AG20443 (cell line): ENCODE measurements around the gene RAB9B.
"Not testable (repeated sequence)": the region's sequence is repeated elsewhere in the genome, so short reads cannot be mapped to it uniquely, and the experiment has no call there.

Experiments
- DNase-seq: peaks from one replicate; pipeline ENCODE4 v3.0.0; 2012; ENCODE audit warnings: low spot score, mixed read lengths

Gene RAB9B

GRCh38 chrX:103831803-103832544 lies at the start of gene RAB9B:
TSS of gene RAB9B (minus strand) at chrX:103832257. CDS start at chrX:103825784, 6,473 bp downstream.
- peak; percentile 84 for DNase-seq

- peak; percentile 29 for DNase-seq
These were observed 47.3 kb upstream of the RAB9B start for GRCh38 chrX:103879339-103879738.

GRCh38 chrX:103878466-103879122 lies 46.5 kb upstream of the RAB9B start:
- peak; percentile 56 for DNase-seq

GRCh38 chrX:103877571-103877970 lies 45.5 kb upstream of the RAB9B start:
- DNase-seq = no peak

- DNase-seq = no peak
These were observed 33.0 kb upstream of the RAB9B start for GRCh38 chrX:103864886-103865534.

- DNase-seq = no peak
These were observed 32.1 kb upstream of the RAB9B start for GRCh38 chrX:103864149-103864548.

- no peak for DNase-seq
These were observed 29.1 kb upstream of the RAB9B start for GRCh38 chrX:103861200-103861599.

GRCh38 chrX:103849558-103849957 lies 17.5 kb upstream of the RAB9B start:
- no peak for DNase-seq

- peak; percentile 15 for DNase-seq
These were observed 15.3 kb upstream of the RAB9B start for GRCh38 chrX:103847174-103847870.

- no peak for DNase-seq
These were observed 14.3 kb upstream of the RAB9B start for GRCh38 chrX:103846386-103846785.

GRCh38 chrX:103845165-103845653 lies 13.2 kb upstream of the RAB9B start:
- peak; percentile 62 for DNase-seq

- no peak for DNase-seq
These were observed 7.3 kb upstream of the RAB9B start for GRCh38 chrX:103839404-103839803.

GRCh38 chrX:103831342-103831802 lies 685 bp downstream of the RAB9B start:
- no peak for DNase-seq

- no peak for DNase-seq
These were observed 1.2 kb downstream of the RAB9B start for GRCh38 chrX:103830848-103831247.

- no peak for DNase-seq
These were observed 3.5 kb downstream of the RAB9B start for GRCh38 chrX:103828529-103828928.

- DNase-seq = no peak
These were observed 6.2 kb downstream of the RAB9B start for GRCh38 chrX:103825881-103826280.

- DNase-seq = no peak
These were observed 8.5 kb downstream of the RAB9B start for GRCh38 chrX:103823591-103823990.

- DNase-seq = not testable (repeated sequence)
These were observed 11.3 kb downstream of the RAB9B start for GRCh38 chrX:103820802-103821201.

GRCh38 chrX:103818842-103819619 lies 13.0 kb downstream of the RAB9B start:
- DNase-seq = peak; percentile 17

GRCh38 chrX:103817502-103817901 lies 14.6 kb downstream of the RAB9B start:
- DNase-seq = peak; percentile 8

GRCh38 chrX:103817101-103817500 lies 15.0 kb downstream of the RAB9B start:
- not testable (repeated sequence) for DNase-seq
